Coronary artery (tissue), 2 donors: ENCODE data around the gene COMP.

Source experiments
- DNase-seq: peaks from one replicate; pipeline ENCODE4 v3.0.0-alpha.2; 2017; ENCODE audit warnings: low spot score
- H3K27ac ChIP-seq, 2 donors: fragments of 200-600 bp; sonication (generic); one replicate each; pipeline ENCODE4 v1.5.1; 2016 to 2019
- H3K4me3 ChIP-seq: fragments of 200-600 bp; sonication (generic); 2 replicates; pipeline ENCODE4 v1.5.1; 2016; ENCODE audit warnings: mild to moderate bottlenecking, moderate library complexity
- TF ChIP-seq, protein P1 (sequence below): fragments of 200-600 bp; sonication (generic); IDR thresholded peaks from one replicate; pipeline ENCODE4 v1.5.1; 2019; ENCODE audit warnings: antibody characterized with exemption

COMP gene

DNA sequence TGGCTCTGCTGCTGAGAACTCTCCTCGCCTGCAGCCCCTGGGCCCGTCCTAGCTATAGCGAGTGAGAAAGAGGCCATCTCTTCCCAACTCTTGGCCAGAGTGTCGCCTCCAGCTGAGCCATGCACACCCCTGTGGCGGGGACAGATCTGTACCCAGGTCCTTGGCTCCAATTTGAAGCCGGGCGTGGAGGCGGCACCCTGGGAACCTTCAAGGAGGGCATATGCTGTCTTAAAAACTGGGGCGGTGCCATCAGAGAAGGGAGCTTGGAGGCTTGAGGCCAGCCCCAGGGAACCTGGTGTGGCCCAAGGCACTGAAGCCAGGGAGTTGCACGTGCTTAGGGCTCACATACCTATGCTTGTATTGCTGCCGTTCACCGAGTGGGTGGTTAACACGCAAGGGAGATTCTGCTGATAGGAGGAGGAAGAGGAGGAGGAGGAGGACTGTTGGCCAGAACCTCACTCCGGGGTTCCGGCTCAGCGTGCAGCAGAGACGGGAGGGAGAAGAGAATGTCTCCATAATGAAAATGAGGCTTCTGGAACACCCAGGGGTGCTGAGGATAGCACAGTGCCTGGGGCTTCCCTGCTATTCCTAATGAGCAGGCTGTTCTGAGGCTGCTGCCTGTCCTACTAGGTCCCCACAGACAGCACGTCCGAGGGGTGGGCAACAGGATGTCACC is 40.7 kb downstream of the COMP start:
- TF ChIP-seq, protein P1, sequence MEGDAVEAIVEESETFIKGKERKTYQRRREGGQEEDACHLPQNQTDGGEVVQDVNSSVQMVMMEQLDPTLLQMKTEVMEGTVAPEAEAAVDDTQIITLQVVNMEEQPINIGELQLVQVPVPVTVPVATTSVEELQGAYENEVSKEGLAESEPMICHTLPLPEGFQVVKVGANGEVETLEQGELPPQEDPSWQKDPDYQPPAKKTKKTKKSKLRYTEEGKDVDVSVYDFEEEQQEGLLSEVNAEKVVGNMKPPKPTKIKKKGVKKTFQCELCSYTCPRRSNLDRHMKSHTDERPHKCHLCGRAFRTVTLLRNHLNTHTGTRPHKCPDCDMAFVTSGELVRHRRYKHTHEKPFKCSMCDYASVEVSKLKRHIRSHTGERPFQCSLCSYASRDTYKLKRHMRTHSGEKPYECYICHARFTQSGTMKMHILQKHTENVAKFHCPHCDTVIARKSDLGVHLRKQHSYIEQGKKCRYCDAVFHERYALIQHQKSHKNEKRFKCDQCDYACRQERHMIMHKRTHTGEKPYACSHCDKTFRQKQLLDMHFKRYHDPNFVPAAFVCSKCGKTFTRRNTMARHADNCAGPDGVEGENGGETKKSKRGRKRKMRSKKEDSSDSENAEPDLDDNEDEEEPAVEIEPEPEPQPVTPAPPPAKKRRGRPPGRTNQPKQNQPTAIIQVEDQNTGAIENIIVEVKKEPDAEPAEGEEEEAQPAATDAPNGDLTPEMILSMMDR, result no peak

DNA sequence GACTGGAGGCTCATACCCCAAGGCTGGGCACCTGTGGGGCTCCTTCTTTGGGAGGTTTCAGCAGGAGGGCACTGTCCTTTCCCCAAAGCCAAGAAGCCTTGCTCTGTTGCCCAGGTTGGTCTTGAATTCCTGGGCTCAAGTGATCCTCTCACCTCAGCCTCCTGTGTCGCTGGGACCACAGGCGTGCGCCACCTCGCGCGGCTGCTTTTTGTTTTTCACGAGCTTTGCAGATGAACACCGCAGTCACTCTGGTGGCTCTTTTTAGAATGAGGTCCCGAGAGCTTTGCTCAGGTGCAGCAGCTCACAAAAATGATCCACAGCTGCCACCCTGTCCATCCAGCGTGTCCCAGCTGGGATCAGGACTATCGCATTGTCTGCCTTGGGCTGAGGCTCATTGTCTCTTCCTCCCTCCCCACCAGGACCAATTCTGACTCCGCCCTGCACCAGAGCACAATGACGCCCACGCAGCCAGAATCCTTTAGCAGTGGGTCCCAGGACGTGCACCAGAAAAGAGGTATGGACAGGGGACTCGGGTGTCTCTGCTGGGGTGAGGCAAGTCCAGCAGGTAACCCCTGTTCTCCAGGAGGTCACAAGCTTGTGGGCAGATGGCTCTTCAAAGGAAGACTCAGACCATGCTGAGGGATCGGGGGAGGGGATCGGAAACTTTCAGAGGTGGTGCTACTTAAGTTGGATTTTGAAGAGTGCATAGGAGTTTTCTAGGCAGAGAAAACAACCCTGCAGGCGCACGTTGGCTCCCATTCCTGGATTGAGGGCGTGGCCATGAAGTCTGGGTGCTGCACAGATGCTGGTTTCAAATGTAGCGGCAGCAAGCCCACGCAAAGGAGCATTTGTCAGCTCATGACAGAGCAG is 41.5 kb downstream of the COMP start:
- Histone ChIP-seq H3K4me3 (no peak overlapping the region), H3K27ac (no peak overlapping the region)
- no peak for DNase-seq
- TF ChIP-seq, protein P1, result no peak

More for the DNA sequence above, 40.7 kb downstream of the COMP start:
- Histone ChIP-seq H3K27ac (no peak overlapping the region), H3K4me3 (no peak overlapping the region)
- no peak for DNase-seq

DNA sequence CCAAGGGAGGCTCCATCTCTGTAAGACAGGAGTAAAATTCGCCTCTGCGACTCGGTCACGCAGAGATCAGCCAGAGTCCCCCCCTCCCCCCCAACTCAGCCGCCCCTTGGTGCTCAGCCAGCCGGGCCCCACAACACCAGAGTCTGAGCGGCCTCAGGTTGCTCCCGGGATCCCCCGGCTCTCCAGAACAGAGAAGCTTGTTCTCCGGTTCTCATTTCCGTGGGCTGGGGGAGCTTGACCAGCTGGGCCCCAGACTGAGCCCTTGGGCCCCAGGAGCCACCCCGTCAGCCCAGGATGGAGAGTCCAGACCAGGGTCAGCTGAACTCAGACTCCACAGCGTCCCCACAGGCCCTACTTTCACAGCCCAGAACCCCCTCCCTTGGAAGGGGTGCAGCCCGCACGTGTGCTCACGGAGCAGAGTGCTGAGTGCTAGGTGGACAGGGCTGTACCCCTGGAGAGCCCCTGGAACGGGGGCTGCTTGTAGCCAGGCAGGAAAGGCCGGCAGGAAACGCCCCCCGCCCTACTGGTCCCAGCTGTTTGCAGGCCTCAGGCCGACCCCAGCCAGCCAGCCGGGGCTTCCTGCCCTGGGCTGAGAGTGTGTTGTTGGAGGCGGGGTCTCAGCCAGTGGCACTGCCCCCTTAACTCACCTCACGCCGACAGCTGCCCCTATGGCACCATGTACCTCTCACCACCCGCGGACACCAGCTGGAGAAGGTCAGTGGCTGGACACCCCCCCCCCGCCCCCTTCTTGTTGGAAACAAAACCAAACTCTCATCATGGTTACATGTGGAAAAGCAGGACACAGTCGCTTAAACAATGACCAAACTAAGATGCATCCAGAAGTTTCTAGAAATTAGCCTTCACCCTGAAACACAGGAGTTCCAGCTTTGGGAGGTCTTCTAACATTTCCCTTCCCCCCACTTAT is 44.4 kb downstream of the COMP start:
- no peak for DNase-seq
- TF ChIP-seq, protein P1, result no peak
- no peak overlapping the region for H3K27ac ChIP-seq

DNA sequence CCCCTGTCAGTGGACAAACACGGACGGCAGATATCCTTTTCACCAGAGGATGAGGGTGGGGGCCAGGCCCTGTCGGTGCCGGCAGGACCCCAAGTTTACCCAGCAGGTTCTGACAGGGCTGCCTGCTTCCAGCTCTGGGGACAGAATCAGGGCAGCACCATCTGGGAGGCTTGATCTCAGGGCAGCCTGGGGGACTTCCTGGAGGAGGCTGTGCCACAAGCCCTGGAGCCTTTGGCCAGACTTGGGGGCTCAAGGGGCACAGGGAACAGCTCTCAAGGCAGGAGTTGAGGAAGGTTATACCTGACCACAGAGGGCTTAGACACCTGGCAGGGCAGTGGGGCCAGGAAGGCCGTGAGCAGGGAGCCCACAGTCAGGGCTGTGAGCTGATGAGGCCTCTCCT is 45.2 kb downstream of the COMP start:
- Histone ChIP-seq H3K27ac (no peak overlapping the region), H3K4me3 (no peak overlapping the region)
- no peak for DNase-seq
- TF ChIP-seq, protein P1, result no peak

More for the DNA sequence above, 44.4 kb downstream of the COMP start:
- no peak overlapping the region for H3K4me3 ChIP-seq

DNA sequence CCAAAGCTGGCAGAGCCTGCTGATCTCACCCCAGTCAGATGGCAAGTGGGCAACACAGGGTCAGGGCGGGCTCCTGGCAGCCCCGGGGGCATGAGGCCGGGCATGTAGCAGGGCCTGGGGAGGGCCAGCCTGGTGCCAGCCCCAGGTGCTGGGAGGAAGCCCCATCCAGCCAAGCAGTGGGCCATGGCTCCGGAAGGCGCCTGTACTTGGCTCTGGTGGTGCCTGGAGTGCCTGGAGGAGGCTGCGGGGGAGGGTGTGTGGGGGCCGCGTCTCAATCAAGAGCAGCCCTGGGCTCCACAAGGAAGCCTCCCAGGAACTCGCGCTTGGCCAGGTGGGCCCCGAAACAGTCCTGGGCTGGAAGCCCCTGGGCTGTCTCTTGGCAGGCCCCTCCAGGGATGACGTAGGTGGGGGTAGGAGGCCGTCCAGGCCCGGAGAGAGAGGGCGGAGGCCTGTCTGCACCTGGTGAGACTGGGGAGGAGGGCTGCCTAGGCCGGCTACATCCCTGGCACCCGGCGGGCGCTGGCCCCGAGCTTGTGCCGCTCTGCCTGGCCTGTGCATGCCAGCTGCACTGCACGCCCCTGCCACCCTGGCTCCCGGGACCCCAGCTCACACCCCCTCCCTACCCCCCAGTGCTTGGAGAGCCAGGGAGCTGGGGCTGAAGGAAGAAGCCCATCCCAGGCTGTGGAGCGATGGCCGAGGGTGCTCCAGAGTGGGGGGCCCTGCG is 45.9 kb downstream of the COMP start:
- TF ChIP-seq, protein P1, result no peak
- no peak overlapping the region for H3K4me3 ChIP-seq
- no peak overlapping the region for H3K27ac ChIP-seq
- no peak for DNase-seq

GRCh38 chr19:18743784-18744418 is 47.2 kb downstream of the COMP start:
- Histone ChIP-seq H3K4me3 (no peak overlapping the region), H3K27ac (no peak overlapping the region)
- TF ChIP-seq, protein P1, result no peak
- no peak for DNase-seq
